GM18520 (cell line): ENCODE results near the gene FERD3L.

Experiments
- ATAC-seq: cut with Tn5 transposase; IDR thresholded peaks from one replicate; pipeline ENCODE4 v1.9.1; 2021; ENCODE audit not compliant: unreplicated experiment

FERD3L gene

GRCh38 chr7:19117091-19117869 is 27.9 kb downstream of the FERD3L start, which contains the start of gene TWIST1:
TSS of gene TWIST1 (minus strand) at chr7:19117636. CDS start at chr7:19117321, 315 bp downstream.
- ATAC-seq, result no peak

DNA sequence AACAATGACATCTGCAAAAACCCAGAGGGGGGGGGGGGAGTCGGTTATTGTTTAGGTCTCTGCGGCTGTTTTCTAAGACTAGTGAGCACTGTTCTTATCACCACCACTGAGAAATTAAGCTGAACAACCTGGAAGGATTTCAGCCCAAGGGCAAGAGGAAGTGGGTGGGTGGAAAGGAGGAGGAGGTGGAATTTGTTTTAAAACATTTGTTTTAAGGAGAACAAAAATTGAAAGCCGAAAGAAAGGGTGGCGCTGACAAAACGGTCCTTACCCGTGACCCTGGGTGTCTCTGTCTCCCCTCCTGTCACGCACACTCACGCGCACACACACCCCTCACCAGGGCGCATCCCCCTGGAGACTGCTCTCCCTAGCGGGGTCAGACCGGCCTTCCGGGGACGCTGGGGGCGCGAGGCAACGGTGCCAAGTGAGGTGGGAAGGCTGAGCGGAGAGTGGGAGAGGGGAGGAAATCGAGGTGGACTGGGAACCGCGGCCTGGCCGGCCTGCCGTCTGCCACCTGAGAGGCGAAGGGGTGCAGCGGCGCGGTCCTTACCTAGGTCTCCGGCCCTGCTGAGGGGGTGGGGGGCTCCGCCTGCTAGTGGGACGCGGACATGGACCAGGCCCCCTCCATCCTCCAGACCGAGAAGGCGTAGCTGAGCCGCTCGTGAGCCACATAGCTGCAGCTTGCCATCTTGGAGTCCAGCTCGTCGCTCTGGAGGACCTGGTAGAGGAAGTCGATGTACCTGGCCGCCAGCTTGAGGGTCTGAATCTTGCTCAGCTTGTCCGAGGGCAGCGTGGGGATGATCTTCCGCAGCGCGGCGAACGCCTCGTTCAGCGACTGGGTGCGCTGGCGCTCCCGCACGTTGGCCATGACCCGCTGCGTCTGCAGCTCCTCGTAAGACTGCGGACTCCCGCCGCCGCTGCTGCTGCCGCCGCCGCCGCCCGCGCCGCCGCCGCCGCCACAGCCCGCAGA is 28.8 kb downstream of the FERD3L start:
- no peak for ATAC-seq

DNA sequence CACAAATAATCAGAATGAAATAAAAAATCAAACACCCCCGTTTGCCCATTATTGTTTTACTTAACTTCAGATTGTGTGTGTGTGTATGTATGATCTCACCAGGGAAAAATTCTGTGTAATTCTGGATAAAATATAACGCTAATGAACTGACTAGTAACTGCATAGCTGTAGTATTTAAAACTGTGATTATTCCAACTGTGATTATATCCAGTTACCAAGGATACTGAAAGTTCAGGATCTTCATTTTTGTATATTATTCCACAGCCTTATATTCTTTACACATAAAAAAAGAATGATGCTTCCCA is 30.7 kb downstream of the FERD3L start:
- ATAC-seq, result no peak

DNA sequence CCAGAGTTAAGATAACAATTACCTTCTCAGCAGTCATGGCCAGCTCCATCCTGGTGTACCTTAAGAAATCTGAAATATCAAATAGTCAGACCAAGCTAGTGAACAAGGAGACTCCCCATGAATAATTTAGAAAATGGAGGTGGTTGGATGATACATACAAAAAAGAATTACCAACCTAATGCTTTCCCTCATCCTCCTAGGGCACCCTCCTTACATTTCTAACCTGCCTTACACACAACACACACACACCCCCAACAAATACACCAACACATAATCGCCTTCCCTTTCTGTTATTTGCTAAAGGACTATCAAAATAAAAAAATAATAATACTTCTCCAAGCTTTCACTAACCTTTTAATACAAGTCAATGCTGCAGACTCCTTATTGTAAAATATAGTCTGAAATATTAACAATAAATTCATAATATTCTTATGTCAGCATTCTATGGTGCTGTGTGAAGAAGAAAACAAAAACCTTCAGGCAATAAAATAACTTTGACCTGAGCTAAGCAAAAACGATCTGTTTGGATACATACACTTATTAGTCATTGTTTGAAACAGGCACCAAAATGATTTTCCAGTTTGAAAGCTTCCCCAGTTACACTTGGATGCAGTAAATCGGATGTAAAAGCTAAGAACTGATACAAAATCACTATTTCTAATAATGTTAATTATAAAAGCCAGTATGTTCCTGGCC is 31.2 kb downstream of the FERD3L start:
- no peak for ATAC-seq

DNA sequence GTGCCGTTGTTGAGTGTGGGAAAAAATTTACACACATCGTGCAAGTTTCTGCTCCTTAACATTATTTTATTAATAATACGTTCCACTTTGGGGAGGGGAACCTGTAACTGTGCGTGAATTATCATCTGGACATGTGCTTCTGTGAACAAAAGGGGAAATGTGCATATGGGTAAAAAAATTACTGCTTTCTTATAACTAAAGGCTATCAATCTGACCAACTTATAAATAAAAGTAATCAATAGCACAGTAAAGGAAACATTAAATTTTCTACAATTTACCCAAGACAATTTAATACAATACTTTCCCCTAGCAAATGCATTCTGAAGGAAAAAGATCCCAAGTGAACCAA is 32.2 kb downstream of the FERD3L start:
- no peak for ATAC-seq

DNA sequence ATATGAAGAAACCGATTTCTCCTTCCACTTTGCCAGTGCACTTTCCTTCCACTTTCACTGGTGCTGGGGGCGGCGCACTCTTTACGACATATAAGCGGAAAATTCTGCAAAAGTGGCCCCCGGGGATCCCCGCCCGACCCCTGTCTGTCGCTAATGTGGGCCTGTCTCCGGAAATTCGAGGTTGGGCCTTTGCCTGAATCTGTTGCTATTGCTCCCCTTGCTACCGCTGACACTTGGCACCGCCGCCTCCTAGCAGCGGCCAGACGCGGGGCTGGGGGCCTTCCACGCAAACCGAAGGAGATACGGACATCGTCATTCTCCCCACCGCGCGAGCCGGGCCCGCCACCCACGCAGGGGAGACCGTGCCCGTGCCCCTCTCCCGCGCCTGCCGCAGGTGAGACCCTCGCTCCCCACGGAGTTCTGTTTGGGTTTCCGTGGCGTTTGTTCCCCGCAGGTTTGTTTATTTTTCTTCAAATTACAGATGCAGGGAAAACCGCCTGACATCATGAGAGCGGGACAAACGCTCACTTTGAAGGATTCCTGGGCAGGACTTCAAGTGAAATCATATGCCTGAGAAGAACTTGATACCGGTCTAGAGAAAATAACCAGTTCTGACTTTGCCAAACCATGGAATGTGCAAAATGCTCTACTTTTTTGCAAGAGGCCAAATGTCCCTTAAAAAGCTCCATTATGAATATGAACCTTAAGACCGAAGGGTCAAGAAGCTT is 32.8 kb downstream of the FERD3L start:
- no peak for ATAC-seq

- no peak for ATAC-seq
These were observed 33.5 kb downstream of the FERD3L start for GRCh38 chr7:19111474-19112273.

GRCh38 chr7:19110776-19111175 is 34.4 kb downstream of the FERD3L start:
- no peak for ATAC-seq

DNA sequence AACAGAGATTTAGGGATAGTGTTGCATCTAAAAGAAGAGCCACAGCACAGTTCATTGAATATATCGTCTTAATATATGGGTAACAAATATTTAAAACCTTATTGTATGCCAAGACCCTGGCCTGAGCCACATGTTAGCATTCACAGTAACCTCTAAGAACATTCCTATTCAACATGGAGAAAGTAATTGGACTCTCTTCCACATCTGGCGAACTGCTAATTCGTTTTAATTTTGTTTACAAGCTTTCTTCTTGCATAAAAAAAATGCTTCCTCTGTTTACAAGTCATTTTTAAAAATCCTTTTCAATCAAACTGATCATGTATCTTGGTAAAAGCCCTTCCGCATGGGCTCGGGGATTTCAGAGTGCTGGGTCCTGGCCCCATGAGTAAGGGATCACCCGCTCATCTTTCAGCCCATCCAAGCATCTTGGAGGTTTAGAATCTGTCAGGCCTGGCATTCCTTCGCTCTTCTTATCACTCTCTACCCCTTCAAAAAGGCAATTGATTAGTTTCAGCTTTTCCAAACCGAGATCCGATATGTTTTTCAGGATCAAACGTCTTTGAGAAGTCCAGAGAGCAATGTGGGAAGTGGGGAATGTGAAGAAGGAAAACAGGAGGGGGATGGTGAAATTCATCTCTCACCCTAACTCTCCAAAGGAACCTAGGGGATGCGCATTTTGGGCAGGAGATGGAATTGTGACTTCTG is 35.0 kb downstream of the FERD3L start:
- ATAC-seq, result no peak

DNA sequence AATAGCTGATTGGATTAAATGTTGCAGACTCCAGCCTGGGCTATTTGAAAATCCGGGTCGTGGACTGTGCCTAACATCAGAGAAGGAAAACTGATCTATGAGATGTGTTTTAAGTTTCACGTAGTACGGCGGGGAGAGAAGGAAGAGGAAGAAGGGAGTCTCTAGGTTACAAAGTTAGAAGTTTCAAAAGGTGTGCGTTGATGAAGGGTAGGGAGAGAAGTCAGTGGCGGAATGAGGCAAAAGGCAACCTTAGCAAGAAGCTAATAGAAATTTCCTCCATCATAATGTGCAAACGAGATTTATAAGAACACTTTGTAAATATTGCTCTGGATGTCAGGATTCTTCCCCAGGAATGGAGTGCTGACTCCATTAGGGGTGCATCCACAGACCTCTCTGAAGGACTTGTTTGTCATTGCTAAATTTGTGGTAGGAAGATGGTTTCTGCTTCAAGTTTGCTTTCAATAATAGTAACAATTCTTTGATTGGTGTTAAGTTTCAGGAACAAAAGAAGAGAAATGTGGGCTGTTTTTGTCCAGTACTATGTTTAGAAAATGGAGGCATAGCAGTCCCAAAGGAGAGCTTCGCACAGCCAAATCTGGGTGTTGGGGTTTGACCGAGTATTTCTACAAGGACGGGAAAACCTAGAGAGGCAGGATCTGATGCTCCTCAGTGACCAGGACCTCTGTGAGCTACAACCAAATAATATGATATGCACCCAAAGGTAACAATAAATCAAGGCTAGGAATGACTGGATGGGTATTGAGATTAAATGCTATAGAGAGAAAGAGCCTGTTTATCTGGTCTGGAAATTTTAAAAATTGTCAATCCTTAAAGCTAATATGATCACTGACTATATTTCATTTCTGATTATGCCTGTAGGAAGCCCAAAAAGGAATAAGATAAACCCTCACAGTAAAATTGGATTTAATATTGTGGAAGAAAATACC is 35.9 kb downstream of the FERD3L start:
- no peak for ATAC-seq

GRCh38 chr7:19107356-19108146 is 37.7 kb downstream of the FERD3L start:
- ATAC-seq, result no peak

DNA sequence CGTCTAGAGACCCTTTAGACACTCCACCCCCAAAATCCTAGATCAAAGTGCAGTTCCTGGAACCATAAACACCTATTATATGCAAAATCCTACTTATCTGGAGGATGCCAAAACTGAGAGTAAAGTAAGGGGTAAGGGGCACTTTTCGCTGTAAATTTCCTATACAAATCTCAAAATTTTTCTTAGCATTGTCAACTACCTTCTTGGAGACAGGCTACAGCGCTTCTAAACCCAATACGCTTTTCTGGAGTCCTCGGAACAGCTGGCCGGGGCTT is 38.2 kb downstream of the FERD3L start:
- no peak for ATAC-seq

DNA sequence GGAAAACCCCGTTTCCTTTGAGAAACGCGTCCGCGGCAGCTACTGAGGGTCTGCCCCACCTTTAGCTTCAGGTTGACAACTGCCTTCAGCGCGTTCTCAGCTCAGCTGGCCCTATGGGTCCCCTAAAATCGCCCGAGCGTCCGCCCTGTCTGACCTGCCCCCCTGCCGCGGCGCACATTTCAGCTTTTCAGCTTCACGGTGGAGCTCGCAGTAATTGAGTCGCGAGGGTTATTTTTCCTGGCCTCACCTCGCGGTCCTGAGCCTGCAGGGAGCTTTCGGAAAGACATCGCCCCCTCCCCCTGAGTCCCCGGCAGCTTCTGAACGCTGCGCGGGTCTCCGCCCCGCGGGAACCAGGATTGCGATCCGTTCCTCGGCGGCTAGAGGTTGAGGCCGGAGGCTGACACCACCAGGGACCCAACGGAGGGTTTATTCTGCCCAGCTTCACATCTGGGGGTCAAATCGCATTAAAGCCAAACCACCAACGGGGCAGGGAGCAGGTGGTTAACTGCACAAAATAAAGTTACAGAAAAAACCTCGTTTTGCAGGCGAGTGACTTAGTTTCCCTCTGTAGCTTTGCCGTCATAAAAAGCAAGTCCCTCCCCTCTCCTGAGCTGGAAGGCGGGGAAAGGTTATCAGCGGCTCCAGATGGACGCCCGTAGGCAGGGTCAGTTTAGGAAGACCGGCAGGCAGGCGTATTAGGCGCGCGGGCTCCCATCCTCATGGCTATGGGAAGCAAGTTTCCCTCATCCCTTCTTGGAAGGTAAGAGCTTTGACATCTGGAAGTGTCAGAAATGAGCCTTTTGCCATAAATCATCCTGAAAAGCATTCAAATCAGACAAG is 38.8 kb downstream of the FERD3L start:
- no peak for ATAC-seq

DNA sequence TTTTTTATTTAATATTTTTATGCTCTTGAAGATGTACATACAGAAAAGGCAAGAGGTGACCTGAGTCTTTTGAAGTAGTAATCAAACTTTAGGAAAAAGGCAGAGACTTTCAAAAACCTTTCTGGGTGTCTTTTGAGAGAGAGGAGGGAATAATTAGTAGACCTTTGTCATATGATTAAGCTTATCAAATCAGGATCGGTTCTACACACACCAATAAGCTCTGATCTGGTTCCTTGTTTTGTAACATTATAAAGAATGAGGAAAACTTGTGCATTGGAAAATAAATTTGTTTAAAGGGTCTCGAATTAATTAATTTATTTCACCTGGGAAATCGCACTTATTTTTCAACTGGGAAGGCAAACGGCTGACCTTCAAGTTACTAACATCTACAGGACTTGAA is 39.7 kb downstream of the FERD3L start:
- no peak for ATAC-seq

DNA sequence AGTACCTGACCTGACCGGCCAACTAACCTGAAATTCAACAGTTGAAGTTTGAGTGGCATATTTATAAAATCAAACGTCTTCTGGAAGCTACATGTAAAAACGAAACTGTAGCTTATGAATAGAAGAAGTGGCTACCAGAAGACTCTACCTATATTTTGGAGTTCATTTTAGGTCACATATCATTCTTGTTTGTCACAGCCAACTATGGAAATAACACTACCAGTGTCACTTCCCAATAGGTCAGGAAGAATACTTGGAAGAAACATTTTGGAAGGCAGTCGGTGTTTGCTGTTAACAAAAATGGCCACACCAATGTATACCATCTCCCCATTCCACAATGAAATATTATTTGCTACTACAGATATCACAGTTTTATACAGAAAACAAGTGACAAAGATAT is 40.4 kb downstream of the FERD3L start:
- no peak for ATAC-seq

DNA sequence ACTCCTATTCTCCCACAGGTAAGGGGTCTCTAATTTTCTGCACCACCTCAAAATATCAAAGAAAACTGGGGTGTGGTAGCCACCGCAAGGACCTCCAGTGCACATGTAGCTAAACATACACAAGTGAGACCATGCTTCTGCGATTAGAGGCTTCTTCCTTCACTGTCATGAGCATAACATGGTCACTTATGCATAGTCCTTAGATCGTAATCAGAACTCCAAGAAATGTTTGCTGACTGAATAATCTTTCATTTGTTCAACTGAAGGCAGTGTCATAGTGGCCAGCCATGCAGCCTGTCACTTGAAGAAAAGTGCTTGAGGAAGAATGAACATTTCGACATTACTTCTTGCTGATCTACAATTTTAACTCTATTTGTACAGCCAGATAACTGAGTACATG is 42.3 kb downstream of the FERD3L start:
- no peak for ATAC-seq

- no peak for ATAC-seq
These were observed 43.3 kb downstream of the FERD3L start for GRCh38 chr7:19101909-19102308.
